Endodermal cell (in vitro differentiated cells): ENCODE measurements around the gene KRTAP13-4. TPM values are rescaled to one million over a fixed set of nuclear protein-coding genes. Genes with fewer than 3 reads are reported as not detected.

Experiments used
- DNase-seq: peaks from one replicate; pipeline ENCODE4 v3.0.0-alpha.2; 2017
- H3K27ac ChIP-seq: 2 replicates; pipeline ENCODE4 v1.5.1; 2013; ENCODE audit warnings: mild to moderate bottlenecking, low read depth, low read length, moderate library complexity
- H3K27me3 ChIP-seq: 2 replicates; pipeline ENCODE4 v1.6.1; 2013; ENCODE audit warnings: mild to moderate bottlenecking, low read length, moderate library complexity; ENCODE audit not compliant: insufficient read depth, control insufficient read depth, poor library complexity, severe bottlenecking
- H3K36me3 ChIP-seq: 2 replicates; pipeline ENCODE4 v1.7.0; 2013; ENCODE audit warnings: mild to moderate bottlenecking, low read length, moderate library complexity; ENCODE audit not compliant: control insufficient read depth, insufficient read depth
- H3K4me1 ChIP-seq: one replicate; pipeline ENCODE4 v1.7.0; 2013; ENCODE audit warnings: low read length; ENCODE audit not compliant: control insufficient read depth, insufficient read depth
- H3K4me3 ChIP-seq: 2 replicates; pipeline ENCODE4 v1.5.1; 2013; ENCODE audit warnings: mild to moderate bottlenecking, low read length, moderate library complexity
- H3K9ac ChIP-seq: 2 replicates; pipeline ENCODE4 v1.6.1; 2013; ENCODE audit warnings: mild to moderate bottlenecking, low read length, moderate library complexity; ENCODE audit not compliant: poor library complexity, severe bottlenecking; ENCODE audit errors: extremely low read depth
- H3K9me3 ChIP-seq: 2 replicates; pipeline ENCODE4 v1.6.1; 2013; ENCODE audit warnings: mild to moderate bottlenecking, low read length, moderate library complexity; ENCODE audit not compliant: control insufficient read depth
- H3K27ac Mint-ChIP-seq: 2 replicates; pipeline ENCODE4 v1.8.0; 2020; ENCODE audit warnings: mixed read lengths
- H3K27me3 Mint-ChIP-seq: 2 replicates; pipeline ENCODE4 v1.8.0; 2021; ENCODE audit warnings: mild to moderate bottlenecking, mixed read lengths; ENCODE audit not compliant: insufficient read depth
- H3K36me3 Mint-ChIP-seq: 2 replicates; pipeline ENCODE4 v1.8.0; 2020; ENCODE audit warnings: low read depth, mixed read lengths
- H3K4me1 Mint-ChIP-seq: 2 replicates; pipeline ENCODE4 v1.8.0; 2020; ENCODE audit warnings: mixed read lengths
- H3K4me3 Mint-ChIP-seq: 2 replicates; pipeline ENCODE4 v1.8.0; 2020; ENCODE audit warnings: mild to moderate bottlenecking, moderate library complexity, mixed read lengths
- H3K9me3 Mint-ChIP-seq: 2 replicates; pipeline ENCODE4 v1.8.0; 2020; ENCODE audit warnings: mild to moderate bottlenecking, mixed read lengths
- WGBS, 2 experiments: methylation state at CpG; one replicate each; pipeline versions ENCODE4 v1.1.5 to v1.1.7; 2013; ENCODE audit warnings: missing lambda C conversion rate in 2 of 2, mixed read lengths in 1 of 2; ENCODE audit not compliant: insufficient coverage in 1 of 2, insufficient read length in 1 of 2; 5-methylcytosine and 5-hydroxymethylcytosine counted together
- total RNA-seq, 2 donors: library from RNA; stranded (reverse); fragmentation: NEBNext Ultra II Directional in 1 of 2; extraction: Animal tissue kit (Norgen Biotek cat#: 25700) in 1 of 2; gene quantifications; 2 replicates in 1 of 2; 3 replicates in 1 of 2; pipeline ENCODE4 v1.2.1, GENCODE V29; 2021
- TF ChIP-seq, protein P1 (sequence below): fragments of 200-600 bp; sonication (generic); conservative IDR thresholded peaks from 2 replicates; pipeline ENCODE4 v1.5.0; 2021; ENCODE audit warnings: antibody characterized with exemption, mild to moderate bottlenecking

The KRTAP13-4 gene
- total RNA-seq, 2 donors from 2014 or later: not detected

DNA sequence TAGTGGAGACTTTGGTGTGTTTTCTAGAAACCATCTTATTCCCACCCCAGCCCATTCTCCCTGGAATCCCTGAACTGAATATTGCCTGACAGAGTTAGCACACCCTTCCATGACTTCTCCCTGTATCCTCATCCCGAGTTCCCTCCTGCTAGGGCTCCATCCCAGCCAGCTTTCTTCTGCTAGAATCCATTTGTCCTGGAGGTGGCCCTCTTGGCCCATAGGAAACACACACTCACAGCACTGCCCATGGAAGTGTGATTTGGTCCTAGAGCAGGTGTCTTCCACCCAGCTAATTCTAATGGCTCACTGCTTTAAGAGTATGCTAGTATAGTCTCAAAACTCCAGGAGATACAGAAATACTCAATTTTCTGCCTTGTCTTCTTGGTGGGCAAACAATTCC, 14.2 kb downstream of the KRTAP13-4 start:
- H3K4me1 ChIP-seq: no peaks in the 10 kb centered on the region
- Mint-ChIP-seq H3K9me3 (no peaks in the 10 kb centered on the region), H3K27me3 (no peaks in the 10 kb centered on the region), H3K4me3 (no peak overlapping the region), H3K36me3 (no peaks in the 10 kb centered on the region), H3K27ac (no peak overlapping the region), H3K4me1 (peaks cover 12% of the 10 kb centered on the region)
- H3K27me3 ChIP-seq: no peaks in the 10 kb centered on the region
- no peaks in the 10 kb centered on the region for H3K9me3 ChIP-seq
- 68% methylated on average over 1 of the region's 1 CpG; no CpG with 5 or more reads in 1 of the 2 experiments for WGBS, 2 experiments
- DNase-seq: peak; percentile 64
- no peak overlapping the region for H3K9ac ChIP-seq
- no peak overlapping the region for H3K27ac ChIP-seq
- H3K36me3 ChIP-seq: no peaks in the 10 kb centered on the region
- TF ChIP-seq, protein P1, sequence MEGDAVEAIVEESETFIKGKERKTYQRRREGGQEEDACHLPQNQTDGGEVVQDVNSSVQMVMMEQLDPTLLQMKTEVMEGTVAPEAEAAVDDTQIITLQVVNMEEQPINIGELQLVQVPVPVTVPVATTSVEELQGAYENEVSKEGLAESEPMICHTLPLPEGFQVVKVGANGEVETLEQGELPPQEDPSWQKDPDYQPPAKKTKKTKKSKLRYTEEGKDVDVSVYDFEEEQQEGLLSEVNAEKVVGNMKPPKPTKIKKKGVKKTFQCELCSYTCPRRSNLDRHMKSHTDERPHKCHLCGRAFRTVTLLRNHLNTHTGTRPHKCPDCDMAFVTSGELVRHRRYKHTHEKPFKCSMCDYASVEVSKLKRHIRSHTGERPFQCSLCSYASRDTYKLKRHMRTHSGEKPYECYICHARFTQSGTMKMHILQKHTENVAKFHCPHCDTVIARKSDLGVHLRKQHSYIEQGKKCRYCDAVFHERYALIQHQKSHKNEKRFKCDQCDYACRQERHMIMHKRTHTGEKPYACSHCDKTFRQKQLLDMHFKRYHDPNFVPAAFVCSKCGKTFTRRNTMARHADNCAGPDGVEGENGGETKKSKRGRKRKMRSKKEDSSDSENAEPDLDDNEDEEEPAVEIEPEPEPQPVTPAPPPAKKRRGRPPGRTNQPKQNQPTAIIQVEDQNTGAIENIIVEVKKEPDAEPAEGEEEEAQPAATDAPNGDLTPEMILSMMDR: peak; percentile 61
- no peak overlapping the region for H3K4me3 ChIP-seq

DNA sequence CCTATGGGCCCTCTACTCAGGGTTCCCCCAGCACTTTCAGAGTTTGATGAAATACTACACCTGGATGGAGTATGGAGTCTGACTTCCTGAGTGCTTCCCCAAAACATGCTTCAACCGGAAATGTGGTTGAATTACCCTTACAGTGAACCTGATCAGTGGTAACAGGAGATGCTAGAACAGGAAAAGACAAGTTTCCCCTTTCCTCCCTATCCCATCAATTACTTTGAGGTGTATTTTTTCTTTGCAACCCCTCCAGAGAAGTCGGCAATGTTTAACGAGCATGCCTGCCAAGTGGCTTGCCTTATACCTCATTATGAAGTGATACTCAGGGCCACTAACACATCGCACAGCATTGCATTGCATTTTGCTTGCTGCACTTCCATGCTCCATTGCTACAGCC, 17.0 kb downstream of the KRTAP13-4 start:
- DNase-seq: no peak
- Histone ChIP-seq H3K9me3 (no peaks in the 10 kb centered on the region), H3K4me3 (no peak overlapping the region), H3K27ac (no peak overlapping the region), H3K9ac (no peak overlapping the region), H3K36me3 (no peaks in the 10 kb centered on the region), H3K4me1 (no peaks in the 10 kb centered on the region), H3K27me3 (no peaks in the 10 kb centered on the region)
- Mint-ChIP-seq H3K4me3 (no peak overlapping the region), H3K4me1 (peaks cover 6% of the 10 kb centered on the region), H3K27ac (no peak overlapping the region), H3K27me3 (no peaks in the 10 kb centered on the region), H3K9me3 (no peaks in the 10 kb centered on the region), H3K36me3 (no peaks in the 10 kb centered on the region)
- 81 to 82% methylated on average over 4 of the region's 4 CpGs for WGBS, 2 experiments
- TF ChIP-seq, protein P1: no peak

DNA sequence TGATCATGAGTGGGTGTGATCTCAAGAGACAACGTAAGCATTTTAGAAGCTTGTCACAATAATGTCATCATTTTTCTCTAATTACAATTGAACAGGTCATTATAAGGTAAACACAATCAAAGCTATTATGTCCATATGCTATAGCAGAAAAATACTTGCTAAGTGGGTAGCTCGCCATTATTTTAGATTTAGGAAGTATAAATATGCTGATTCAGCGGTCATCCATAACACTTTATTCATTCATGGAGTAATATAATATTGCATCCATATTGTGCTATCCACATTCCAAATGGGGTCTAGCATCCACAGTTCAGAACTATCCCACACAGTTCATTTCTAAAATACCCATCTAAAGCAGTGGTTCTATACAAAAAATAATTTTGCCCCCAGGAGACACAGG, 18.5 kb downstream of the KRTAP13-4 start:
- Mint-ChIP-seq H3K36me3 (no peaks in the 10 kb centered on the region), H3K9me3 (no peaks in the 10 kb centered on the region), H3K4me1 (peaks cover 2% of the 10 kb centered on the region), H3K27ac (no peak overlapping the region), H3K4me3 (no peak overlapping the region), H3K27me3 (no peaks in the 10 kb centered on the region)
- no peak overlapping the region for H3K4me3 ChIP-seq
- no peak for DNase-seq
- no peaks in the 10 kb centered on the region for H3K36me3 ChIP-seq
- no peaks in the 10 kb centered on the region for H3K4me1 ChIP-seq
- H3K9ac ChIP-seq: no peak overlapping the region
- TF ChIP-seq, protein P1: no peak
- H3K27me3 ChIP-seq: no peaks in the 10 kb centered on the region
- H3K27ac ChIP-seq: no peak overlapping the region
- no CpG with 5 or more reads among the region's 3 CpGs for WGBS, 2 experiments
- no peaks in the 10 kb centered on the region for H3K9me3 ChIP-seq
